ENCODE data around the gene PSMG3. TPM values are rescaled to one million over a fixed set of nuclear protein-coding genes. Genes with fewer than 3 reads are reported as not detected.

The PSMG3 gene
- total RNA-seq, 1 experiment from 2014 or later = 63.0 TPM

- no peak overlapping the region for H2BK120ac ChIP-seq (ENCODE audit: low read depth, low read length, poor library complexity, severe bottlenecking)
- H3K79me2 ChIP-seq (ENCODE audit: insufficient read depth, low read length) = peaks cover 7% of the 10 kb centered on the region; the same call in 1 of the 2 replicates
- H3K27me3 ChIP-seq (ENCODE audit: insufficient read depth, low read length) = no peaks in the 10 kb centered on the region
- H2BK12ac ChIP-seq (ENCODE audit: insufficient read length, low read depth, low read length) = no peak overlapping the region
- TF ChIP-seq CTCF (conservative IDR thresholded peaks at IDR 0.05) = no peak
- H3K27me3 Mint-ChIP-seq (ENCODE audit: low read depth) = no peaks in the 10 kb centered on the region
- WGBS (ENCODE audit: extremely low coverage, insufficient read length, low lambda C conversion rate) = no CpG with 5 or more reads among the region's 30 CpGs
- no peak overlapping the region for H3T11ph ChIP-seq (ENCODE audit: low read length)
- no peak overlapping the region for H3K4me3 Mint-ChIP-seq
- no peak overlapping the region for H3K56ac ChIP-seq (ENCODE audit: insufficient read length, low read depth, low read length)
- H3K4me1 Mint-ChIP-seq = peaks cover 31% of the 10 kb centered on the region in 2 experiments
- no peak overlapping the region for H4K91ac ChIP-seq (ENCODE audit: insufficient read length, low read depth, low read length)
- no peak overlapping the region for H3K23ac ChIP-seq (ENCODE audit: insufficient read length, low read depth, low read length)
- no peaks in the 10 kb centered on the region for H3K9me3 ChIP-seq (ENCODE audit: control insufficient read depth, low read depth, low read length)
- no peak overlapping the region for H4K8ac ChIP-seq (replicated peaks; ENCODE audit: insufficient read length, low read depth, low read length)
- no peak overlapping the region for H3K27ac Mint-ChIP-seq
- H3K18ac ChIP-seq (ENCODE audit: insufficient read length, low read depth, low read length) = no peak overlapping the region
- no peak overlapping the region for H4K5ac ChIP-seq (ENCODE audit: insufficient read length, low read depth, low read length)
- H2AK5ac ChIP-seq (ENCODE audit: insufficient read length, low read length) = no peak overlapping the region
- no peak overlapping the region for H2BK5ac ChIP-seq (ENCODE audit: insufficient read length, low read length)
- H3K4me2 ChIP-seq (ENCODE audit: insufficient read depth, insufficient read length, low read length) = no peak overlapping the region
- H3K36me3 Mint-ChIP-seq (ENCODE audit: insufficient read depth in 1 of 3, low read depth in 3 of 3) = no peaks in the 10 kb centered on the region; a peak in 1 of 7 replicates
- no peak overlapping the region for H3K9ac ChIP-seq (ENCODE audit: extremely low read depth, insufficient read length, low read length)
- no peak overlapping the region for H2AFZ ChIP-seq (ENCODE audit: low read length)
- no peak overlapping the region for H3K4ac ChIP-seq (ENCODE audit: low read depth, low read length)
- H3K14ac ChIP-seq (ENCODE audit: insufficient read depth, low read length) = no peak overlapping the region
- no peaks in the 10 kb centered on the region for H3K79me1 ChIP-seq (ENCODE audit: insufficient read depth, low read depth, low read length, poor library complexity, severe bottlenecking)
- H2BK20ac ChIP-seq (ENCODE audit: low read depth, low read length, poor library complexity, severe bottlenecking) = no peak overlapping the region
- H3K23me2 ChIP-seq (ENCODE audit: insufficient read length, low read depth, low read length, poor library complexity, severe bottlenecking) = peaks cover 4% of the 10 kb centered on the region
- H3K9me3 Mint-ChIP-seq = no peaks in the 10 kb centered on the region
- no peak for DNase-seq
- no peak overlapping the region for H3K27ac ChIP-seq (ENCODE audit: insufficient read length, low read depth, low read length)
- H2BK15ac ChIP-seq (ENCODE audit: low read depth, low read length) = no peak overlapping the region
- H3K4me1 ChIP-seq (ENCODE audit: insufficient read depth, low read length) = peaks cover 3% of the 10 kb centered on the region; the same call in 1 of the 2 replicates
- H4K20me1 ChIP-seq (ENCODE audit: control insufficient read depth, insufficient read depth, insufficient read length) = no peaks in the 10 kb centered on the region
Measured at GRCh38 chr7:1534330-1535099, 35.3 kb downstream of the PSMG3 start.

Data from H9 (cell line).